HCT116 (cell line): ENCODE results near the gene INAFM1. TPM values are rescaled to one million over a fixed set of nuclear protein-coding genes. Genes with fewer than 3 reads are reported as not detected.

Experiments used
- ATAC-seq: fragments of 200-7000 bp; cut with Tn5 transposase; 2 replicates; pipeline ENCODE4 v1.9.1; 2020; ENCODE audit warnings: mild to moderate bottlenecking, moderate library complexity
- BruUV-seq: library from RNA; stranded (reverse); fragments of 400-500 nt; replicated peaks from 2 replicates; lab custom pipeline; 2021; lab: Mats Ljungman, UMichigan
- CTCF ChIA-PET: fragments of 300-600 bp; sonication (Branson Sonifier 250); formaldehyde crosslinking; loops from one replicate; lab custom pipeline; 2021; ENCODE audit warnings: antibody characterized with exemption; lab: Charles Lee
- POLR2A ChIA-PET: fragments of 300-600, 350-600 bp; sonication (Branson Sonifier 250); formaldehyde crosslinking; loops from one replicate; lab custom pipeline; 2021; ENCODE audit warnings: antibody characterized with exemption; lab: Charles Lee
- RAD21 ChIA-PET, 2 experiments: fragments of 300-600 bp; sonication (Branson Sonifier 250); formaldehyde crosslinking; loops; one replicate each; lab custom pipeline; 2023; ENCODE audit warnings: low total read pairs in 2 of 2; ENCODE audit not compliant: uncharacterized antibody in 2 of 2, unreplicated experiment in 2 of 2, low non-redundant PET in 1 of 2; lab: Charles Lee
- DNase-seq: peaks from one replicate; pipeline ENCODE4 v3.0.0-alpha.2; 2010; ENCODE audit warnings: low read depth, low spot score
- H2AFZ ChIP-seq: fragments of 200-600 bp; shearing (Covaris generic), sonication (generic); 2 replicates; pipeline ENCODE4 v1.6.1; 2017; ENCODE audit warnings: low read depth, mixed run types, mixed read lengths, antibody characterized with exemption, low read length; ENCODE audit not compliant: poor library complexity, severe bottlenecking
- H3K27ac ChIP-seq: 2 replicates; pipeline ENCODE4 v1.5.1; 2012; ENCODE audit warnings: low read depth, low read length
- H3K27me3 ChIP-seq: fragments of 200-600 bp; sonication (generic); 2 replicates; pipeline ENCODE4 v1.6.1; 2016; ENCODE audit warnings: mixed run types, low read length, mixed read lengths; ENCODE audit not compliant: insufficient read depth
- H3K36me3 ChIP-seq, 2 experiments: fragments of 200-500 bp in 1 of 2; fragments of 200-600 bp in 1 of 2; sonication (Bioruptor generic) in 1 of 2; sonication (generic) in 1 of 2; 2 replicates each; pipeline versions ENCODE4 v1.5.1 to v1.6.1; 2014 to 2016; ENCODE audit warnings: low read length in 2 of 2, inconsistent platforms in 1 of 2, mixed read lengths in 1 of 2, mixed run types in 1 of 2; ENCODE audit not compliant: insufficient read depth in 2 of 2, control insufficient read depth in 1 of 2
- H3K4me1 ChIP-seq, 2 experiments: fragments of 200-600 bp in 1 of 2; sonication (generic) in 1 of 2; 2 replicates each; pipeline versions ENCODE4 v1.5.1 to v1.6.1; 2012 to 2017; ENCODE audit warnings: low read length in 2 of 2, inconsistent platforms in 1 of 2, mild to moderate bottlenecking in 1 of 2, mixed read lengths in 1 of 2, mixed run types in 1 of 2, moderate library complexity in 1 of 2; ENCODE audit not compliant: insufficient read depth in 2 of 2, control insufficient read depth in 1 of 2
- H3K4me2 ChIP-seq: fragments of 200-600 bp; sonication (generic); 2 replicates; pipeline ENCODE4 v1.6.1; 2017; ENCODE audit warnings: mixed run types, low read length, mixed read lengths
- H3K4me3 ChIP-seq, 2 experiments: fragments of 200-600 bp in 1 of 2; sonication (generic) in 1 of 2; replicated peaks in 1 of 2; 2 replicates each; pipeline ENCODE4 v1.5.1; 2011 to 2016; ENCODE audit warnings: low read length in 2 of 2, control low read depth in 1 of 2, low read depth in 1 of 2, mild to moderate bottlenecking in 1 of 2, mixed read lengths in 1 of 2, mixed run types in 1 of 2
- H3K79me2 ChIP-seq: fragments of 200-600 bp; sonication (generic); 2 replicates; pipeline ENCODE4 v1.6.1; 2017; ENCODE audit warnings: mild to moderate bottlenecking, mixed run types, low read length, moderate library complexity, mixed read lengths; ENCODE audit not compliant: insufficient read depth
- H3K9ac ChIP-seq: fragments of 200-600 bp; sonication (generic); 2 replicates; pipeline ENCODE4 v1.6.1; 2016; ENCODE audit warnings: low read length, mixed read lengths
- H3K9me2 ChIP-seq: fragments of 200-600 bp; sonication (generic), shearing (Covaris generic); 2 replicates; pipeline ENCODE4 v1.6.1; 2017; ENCODE audit warnings: mixed run types, mild to moderate bottlenecking, moderate library complexity; ENCODE audit not compliant: insufficient read depth
- H3K9me3 ChIP-seq, 2 experiments: fragments of 200-500 bp in 1 of 2; fragments of 200-600 bp in 1 of 2; sonication (Bioruptor generic) in 1 of 2; sonication (generic) in 1 of 2; 2 replicates each; pipeline ENCODE4 v1.6.1; 2014 to 2017; ENCODE audit warnings: low read length in 2 of 2, mixed read lengths in 2 of 2, inconsistent platforms in 1 of 2, low read depth in 1 of 2, mild to moderate bottlenecking in 1 of 2, mixed run types in 1 of 2, moderate library complexity in 1 of 2; ENCODE audit not compliant: control insufficient read depth in 1 of 2, insufficient read depth in 1 of 2
- H4K20me1 ChIP-seq: fragments of 200-600 bp; sonication (generic), shearing (Covaris generic); 2 replicates; pipeline ENCODE4 v1.6.1; 2017; ENCODE audit warnings: mixed run types, mild to moderate bottlenecking, moderate library complexity; ENCODE audit not compliant: insufficient read depth
- CEBPB ChIP-seq: IDR thresholded peaks from 2 replicates; pipeline ENCODE4 v1.6.1; 2012; ENCODE audit warnings: low read depth
- POLR2AphosphoS5 ChIP-seq: IDR thresholded peaks from 2 replicates; pipeline ENCODE4 v1.6.1; 2011; ENCODE audit warnings: mild to moderate bottlenecking, low read depth, low read length, moderate library complexity
- SIN3A ChIP-seq: IDR thresholded peaks from 2 replicates; pipeline ENCODE4 v1.6.1; 2012; ENCODE audit warnings: low read depth
- intact Hi-C: fragments of 100-400 bp; cut with micrococcal nuclease; formaldehyde crosslinking; loops from 2 replicates; pipeline ENCODE4 v1.10.0; 2022
- total RNA-seq: library from RNA; stranded (reverse); gene quantifications from one replicate; pipeline ENCODE4 v1.2.1, GENCODE V29; 2021; ENCODE audit not compliant: unreplicated experiment
- TF ChIP-seq, protein P1 (sequence below): IDR thresholded peaks from 2 replicates; pipeline ENCODE4 v1.6.1; 2012
- TF ChIP-seq, protein P2 (sequence below), 3 experiments: fragments of 200-600 bp in 1 of 3; sonication (generic) in 1 of 3; IDR thresholded peaks in 2 of 3; conservative IDR thresholded peaks in 1 of 3; 2 replicates each; pipeline ENCODE4 v1.5.1; 2012 to 2017; ENCODE audit warnings: low read depth in 2 of 3, low read length in 2 of 3, antibody characterized with exemption in 1 of 3, borderline replicate concordance in 1 of 3, control low read depth in 1 of 3, mild to moderate bottlenecking in 1 of 3, mixed read lengths in 1 of 3, mixed run types in 1 of 3, moderate library complexity in 1 of 3; ENCODE audit not compliant: insufficient read depth in 1 of 3

Gene INAFM1
- total RNA-seq, 1 experiment from 2014 or later, result 22.9 TPM

GRCh38 chr19:47230054-47230920 is 44.4 kb upstream of the INAFM1 start:
- H3K4me3 ChIP-seq, result peak overlapping the region; percentile 76 to 78
- H3K9me2 ChIP-seq, result no peaks in the 10 kb centered on the region
- CTCF ChIA-PET, result no interaction called here
- H3K4me2 ChIP-seq, result peak overlapping the region; percentile 100
- DNase-seq (no peak), ATAC-seq (peak; percentile 2; the same call in 1 of the 2 replicates)
- RAD21 ChIA-PET, result no interaction called here
- POLR2A ChIA-PET, result interaction anchor here (1.1 kb wide), 1 partner anchor 14 kb away, joined by 3 read pairs; no protein-coding TSS in a partner anchor
- H3K79me2 ChIP-seq, result peaks cover 22% of the 10 kb centered on the region
- H3K27ac ChIP-seq, result peak overlapping the region; percentile 97; the same call in 1 of the 2 replicates
- TF ChIP-seq CEBPB (no peak), POLR2AphosphoS5 (no peak; the same call in 1 of the 2 replicates), SIN3A (peak; percentile 57; the same call in 1 of the 2 replicates)
- TF ChIP-seq, protein P1, sequence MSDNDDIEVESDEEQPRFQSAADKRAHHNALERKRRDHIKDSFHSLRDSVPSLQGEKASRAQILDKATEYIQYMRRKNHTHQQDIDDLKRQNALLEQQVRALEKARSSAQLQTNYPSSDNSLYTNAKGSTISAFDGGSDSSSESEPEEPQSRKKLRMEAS, result peak; percentile 76
- TF ChIP-seq, protein P2, sequence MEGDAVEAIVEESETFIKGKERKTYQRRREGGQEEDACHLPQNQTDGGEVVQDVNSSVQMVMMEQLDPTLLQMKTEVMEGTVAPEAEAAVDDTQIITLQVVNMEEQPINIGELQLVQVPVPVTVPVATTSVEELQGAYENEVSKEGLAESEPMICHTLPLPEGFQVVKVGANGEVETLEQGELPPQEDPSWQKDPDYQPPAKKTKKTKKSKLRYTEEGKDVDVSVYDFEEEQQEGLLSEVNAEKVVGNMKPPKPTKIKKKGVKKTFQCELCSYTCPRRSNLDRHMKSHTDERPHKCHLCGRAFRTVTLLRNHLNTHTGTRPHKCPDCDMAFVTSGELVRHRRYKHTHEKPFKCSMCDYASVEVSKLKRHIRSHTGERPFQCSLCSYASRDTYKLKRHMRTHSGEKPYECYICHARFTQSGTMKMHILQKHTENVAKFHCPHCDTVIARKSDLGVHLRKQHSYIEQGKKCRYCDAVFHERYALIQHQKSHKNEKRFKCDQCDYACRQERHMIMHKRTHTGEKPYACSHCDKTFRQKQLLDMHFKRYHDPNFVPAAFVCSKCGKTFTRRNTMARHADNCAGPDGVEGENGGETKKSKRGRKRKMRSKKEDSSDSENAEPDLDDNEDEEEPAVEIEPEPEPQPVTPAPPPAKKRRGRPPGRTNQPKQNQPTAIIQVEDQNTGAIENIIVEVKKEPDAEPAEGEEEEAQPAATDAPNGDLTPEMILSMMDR (IDR thresholded peaks at IDR 0.05 in 2 of 3, conservative IDR thresholded peaks at IDR 0.05 in 1 of 3; ENCODE audit: borderline replicate concordance in 1 of 3, insufficient read depth in 1 of 3, low read depth in 2 of 3, low read length in 2 of 3), result peak in 2 of 3 experiments; percentile 66 to 75; a peak in 4 of 6 replicates
- no peak overlapping the region for H2AFZ ChIP-seq
- no peaks in the 10 kb centered on the region for H3K27me3 ChIP-seq
- peak overlapping the region; percentile 87 for H3K9ac ChIP-seq
- intact Hi-C loops, result no loop called here
- no peaks in the 10 kb centered on the region for H4K20me1 ChIP-seq
- no peaks in the 10 kb centered on the region for H3K36me3 ChIP-seq
- no peaks in the 10 kb centered on the region for H3K9me3 ChIP-seq
- no TSS peak for BruUV-seq
- H3K4me1 ChIP-seq, result peaks cover 33 to 72% of the 10 kb centered on the region in 2 experiments
